Measurements from ENCODE around the gene RBM3.

The RBM3 gene

GRCh38 chrX:48626401-48627298 is 52.4 kb downstream of the RBM3 start:
- DNase-seq (ENCODE audit: low spot score) = no peak
